ENCODE results near the gene TAGLN.

The TAGLN gene

DNA sequence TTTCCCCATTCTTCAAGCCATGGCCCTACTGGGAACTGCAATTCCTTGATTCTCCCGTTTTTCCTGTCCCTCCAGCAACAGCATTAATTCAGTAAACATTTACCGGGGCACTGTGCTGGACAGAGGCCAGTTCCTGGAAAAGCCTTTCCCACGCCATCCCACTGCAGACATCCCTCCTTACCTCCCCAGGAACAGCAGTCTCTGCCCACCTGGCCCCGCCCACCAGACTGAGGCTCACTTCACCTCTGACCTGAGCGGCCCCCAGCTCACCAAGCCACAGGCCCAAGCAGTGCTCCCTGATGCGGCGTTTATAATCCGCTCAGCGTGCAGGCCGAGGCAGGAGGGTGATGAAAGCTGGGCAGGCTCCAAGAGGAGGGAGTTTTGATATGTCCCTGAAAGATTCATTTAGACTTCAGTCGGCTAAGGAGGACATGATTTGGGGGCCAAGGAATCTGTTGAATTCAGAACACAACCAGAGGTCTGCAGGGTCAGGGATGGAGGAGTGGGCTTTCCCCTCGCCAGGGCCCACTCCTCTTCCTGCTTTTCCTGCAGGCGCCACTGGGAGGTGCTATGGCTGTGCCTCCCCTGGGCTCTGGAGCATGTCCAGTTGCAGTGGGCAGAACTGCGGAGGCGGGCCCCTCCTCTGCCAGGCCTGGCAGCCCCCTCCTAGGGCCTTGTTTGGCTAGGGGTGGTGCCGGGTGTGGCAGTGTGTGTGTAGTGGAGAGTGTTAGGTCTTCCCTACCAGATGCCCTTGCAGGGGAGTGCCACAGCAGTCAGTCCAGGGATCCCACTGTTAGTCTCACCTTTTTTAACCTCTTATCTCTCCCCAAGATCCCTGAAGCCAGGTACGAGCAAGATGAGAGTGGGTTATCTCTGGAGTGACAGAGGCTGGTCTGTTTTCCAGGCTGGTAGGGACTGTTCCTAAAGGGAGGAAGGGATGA lies 1.4 kb upstream of the TAGLN start:
- H3K27ac Mint-ChIP-seq = peak overlapping the region; percentile 59
- TF ChIP-seq CTCF (IDR thresholded peaks at IDR 0.05) = peak; percentile 59
- H3K9me3 Mint-ChIP-seq = no peaks in the 10 kb centered on the region
- no peaks in the 10 kb centered on the region for H3K36me3 Mint-ChIP-seq (ENCODE audit: low read depth)
- H3K27me3 Mint-ChIP-seq (ENCODE audit: low read depth, poor library complexity) = peaks cover 10% of the 10 kb centered on the region
- peak; percentile 65 for DNase-seq
- peak overlapping the region; percentile 64 for H3K4me3 Mint-ChIP-seq
- peaks cover 51% of the 10 kb centered on the region for H3K4me1 Mint-ChIP-seq

DNA sequence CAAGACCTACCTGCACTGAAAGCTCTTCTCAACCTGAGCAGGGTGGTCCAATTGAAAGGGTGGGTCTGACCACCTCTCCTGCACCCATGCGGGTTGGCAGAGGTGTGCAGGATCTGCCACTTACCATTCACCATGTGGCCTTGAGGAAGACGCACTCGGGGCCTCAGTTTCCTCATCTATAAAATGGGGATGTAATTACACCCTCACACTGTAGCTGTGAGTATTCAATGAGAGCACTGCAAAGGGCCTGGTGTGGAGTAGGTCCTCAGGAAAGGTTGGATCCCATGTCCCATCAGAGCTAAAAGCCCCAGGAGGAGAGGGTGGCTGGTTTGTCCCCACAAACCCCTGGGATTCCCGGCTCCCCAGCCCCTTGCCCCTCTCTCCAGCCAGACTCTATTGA lies 557 bp upstream of the TAGLN start:
- Mint-ChIP-seq H3K27me3 (ENCODE audit: low read depth, poor library complexity) (peaks cover 7% of the 10 kb centered on the region), H3K4me1 (peaks cover 59% of the 10 kb centered on the region), H3K4me3 (peak overlapping the region; percentile 71), H3K9me3 (no peaks in the 10 kb centered on the region), H3K36me3 (ENCODE audit: low read depth) (peaks cover 6% of the 10 kb centered on the region), H3K27ac (no peak overlapping the region)
- no peak for TF ChIP-seq CTCF (IDR thresholded peaks at IDR 0.05)
- DNase-seq = no peak

- TF ChIP-seq CTCF (IDR thresholded peaks at IDR 0.05) = no peak
- Mint-ChIP-seq H3K27ac (no peak overlapping the region), H3K4me1 (peaks cover 73% of the 10 kb centered on the region), H3K36me3 (ENCODE audit: low read depth) (peaks cover 17% of the 10 kb centered on the region), H3K9me3 (no peaks in the 10 kb centered on the region), H3K4me3 (peak overlapping the region; percentile 71), H3K27me3 (ENCODE audit: low read depth, poor library complexity) (peaks cover 7% of the 10 kb centered on the region)
- DNase-seq = no peak
Measured at GRCh38 chr11:117199916-117200812, 994 bp downstream of the TAGLN start.

DNA sequence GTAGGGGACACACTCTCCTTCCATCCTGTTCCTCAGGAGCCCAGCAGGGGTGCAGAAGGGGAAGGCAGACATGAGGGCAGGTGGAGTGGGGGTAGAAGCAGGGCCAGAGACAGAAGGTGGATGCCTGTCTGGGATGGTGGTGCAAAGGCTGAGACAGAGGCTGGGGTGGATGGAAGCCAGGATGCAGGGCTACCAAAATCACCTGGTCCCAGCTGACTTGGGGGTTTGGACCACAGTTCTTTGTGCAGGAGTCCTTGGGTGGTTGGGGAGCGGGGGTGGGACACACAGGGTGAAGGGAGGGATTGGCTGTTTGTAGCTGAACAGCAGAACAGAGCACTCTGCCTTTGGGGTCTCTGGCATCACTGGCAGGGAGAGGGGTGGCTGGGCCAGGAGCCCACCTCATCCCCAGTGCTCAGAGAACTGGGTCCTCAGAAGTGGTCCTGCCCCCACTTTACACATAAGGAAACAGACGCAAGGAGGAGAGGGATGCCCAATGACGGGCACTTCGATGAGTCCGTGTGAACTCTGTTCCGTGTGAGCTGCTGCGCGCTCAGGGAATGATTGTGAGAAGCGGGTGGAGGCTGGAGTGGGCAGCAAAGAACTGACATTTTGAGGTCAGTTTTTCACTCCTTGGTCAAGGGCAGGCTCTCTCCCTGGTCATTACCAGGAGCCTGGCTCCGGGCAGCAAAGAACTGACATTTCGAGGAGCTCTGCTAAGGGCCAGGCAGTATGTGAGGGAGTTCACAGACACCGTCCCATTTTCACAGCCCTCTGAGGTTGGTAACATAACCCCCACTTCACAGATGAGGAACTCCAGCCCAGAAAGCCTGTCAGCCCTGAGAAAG lies 1.9 kb downstream of the TAGLN start:
- H3K4me3 Mint-ChIP-seq = peak overlapping the region; percentile 67
- TF ChIP-seq CTCF (IDR thresholded peaks at IDR 0.05) = no peak
- peaks cover 20% of the 10 kb centered on the region for H3K36me3 Mint-ChIP-seq (ENCODE audit: low read depth)
- no peak for DNase-seq
- H3K9me3 Mint-ChIP-seq = no peaks in the 10 kb centered on the region
- H3K4me1 Mint-ChIP-seq = peaks cover 78% of the 10 kb centered on the region
- H3K27ac Mint-ChIP-seq = no peak overlapping the region
- H3K27me3 Mint-ChIP-seq (ENCODE audit: low read depth, poor library complexity) = peaks cover 7% of the 10 kb centered on the region

- Mint-ChIP-seq H3K4me1 (peaks cover 81% of the 10 kb centered on the region), H3K9me3 (no peaks in the 10 kb centered on the region), H3K4me3 (no peak overlapping the region), H3K27me3 (ENCODE audit: low read depth, poor library complexity) (peaks cover 7% of the 10 kb centered on the region), H3K27ac (no peak overlapping the region), H3K36me3 (ENCODE audit: low read depth) (peaks cover 20% of the 10 kb centered on the region)
- TF ChIP-seq CTCF (IDR thresholded peaks at IDR 0.05) = no peak
- no peak for DNase-seq
Measured at GRCh38 chr11:117201658-117202305, 2.6 kb downstream of the TAGLN start.
